Neural cell (in vitro differentiated cells): ENCODE data around the gene VASN. TPM values are rescaled to one million over a fixed set of nuclear protein-coding genes. Genes with fewer than 3 reads are reported as not detected.

Experiments
- H2AFZ ChIP-seq: fragments of 200-600, 300-800 bp; sonication (generic), shearing (Covaris generic); 2 replicates; pipeline ENCODE4 v1.6.0; 2014; ENCODE audit warnings: low read depth, mild to moderate bottlenecking, antibody characterized with exemption, low read length, moderate library complexity
- H3F3A ChIP-seq: fragments of 200-600 bp; shearing (Covaris generic); 2 replicates; pipeline ENCODE4 v1.6.1; 2016; ENCODE audit warnings: mild to moderate bottlenecking, moderate library complexity, mixed read lengths, antibody characterized with exemption, low read length; ENCODE audit not compliant: insufficient read depth, poor library complexity, severe bottlenecking
- H3K27ac ChIP-seq: fragments of 200-600, 300-800 bp; sonication (generic), shearing (Covaris generic); 2 replicates; pipeline ENCODE4 v1.5.1; 2014; ENCODE audit warnings: mild to moderate bottlenecking, low read length, moderate library complexity
- H3K27me3 ChIP-seq: fragments of 300-800, 200-600 bp; sonication (generic), shearing (Covaris generic); 2 replicates; pipeline ENCODE4 v1.6.0; 2014; ENCODE audit warnings: mild to moderate bottlenecking, low read depth, low read length, moderate library complexity; ENCODE audit not compliant: insufficient read depth
- H3K36me3 ChIP-seq: fragments of 300-800, 200-600 bp; sonication (generic), shearing (Covaris generic); 2 replicates; pipeline ENCODE4 v1.5.1; 2014; ENCODE audit warnings: mild to moderate bottlenecking, antibody characterized with exemption, low read length, moderate library complexity; ENCODE audit not compliant: insufficient read depth
- H3K4me2 ChIP-seq: fragments of 300-800, 200-600 bp; sonication (generic), shearing (Covaris generic); 2 replicates; pipeline ENCODE4 v1.6.0; 2014; ENCODE audit warnings: mild to moderate bottlenecking, low read length
- H3K4me3 ChIP-seq: fragments of 300-800, 200-600 bp; sonication (generic), shearing (Covaris generic); 2 replicates; pipeline ENCODE4 v1.5.1; 2014; ENCODE audit warnings: mild to moderate bottlenecking, low read length, moderate library complexity
- H3K79me2 ChIP-seq: fragments of 200-600 bp; shearing (Covaris generic); replicated peaks from 2 replicates; pipeline ENCODE4 v1.6.0; 2014; ENCODE audit warnings: mild to moderate bottlenecking, low read length, moderate library complexity; ENCODE audit not compliant: insufficient read depth
- H3K9ac ChIP-seq: fragments of 300-800, 200-600 bp; sonication (generic), shearing (Covaris generic); 2 replicates; pipeline ENCODE4 v1.6.1; 2016; ENCODE audit warnings: mild to moderate bottlenecking, low read length, mixed read lengths
- H3K9me2 ChIP-seq: fragments of 200-600 bp; shearing (Covaris generic); 2 replicates; pipeline ENCODE4 v1.6.1; 2016; ENCODE audit warnings: mild to moderate bottlenecking, low read length, mixed read lengths; ENCODE audit not compliant: insufficient read depth
- H3K9me3 ChIP-seq: fragments of 200-600, 300-800 bp; sonication (generic), shearing (Covaris generic); 2 replicates; pipeline ENCODE4 v1.6.1; 2016; ENCODE audit warnings: mild to moderate bottlenecking, mixed run types, low read length, moderate library complexity, mixed read lengths
- H4K20me1 ChIP-seq: fragments of 200-600 bp; shearing (Covaris generic); 2 replicates; pipeline ENCODE4 v1.6.1; 2016; ENCODE audit warnings: mild to moderate bottlenecking, mixed run types; ENCODE audit not compliant: insufficient read depth
- EP300 ChIP-seq: fragments of 450-650 bp; conservative IDR thresholded peaks from 2 replicates; pipeline ENCODE4 v1.6.1; 2014; ENCODE audit warnings: antibody characterized with exemption, mild to moderate bottlenecking, moderate library complexity; ENCODE audit not compliant: poor library complexity, severe bottlenecking
- EZH2 ChIP-seq: fragments of 200-600, 300-800 bp; shearing (Covaris generic), sonication (generic); IDR thresholded peaks from 2 replicates; pipeline ENCODE4 v1.6.1; 2014; ENCODE audit warnings: antibody characterized with exemption, low read length, borderline replicate concordance, mild to moderate bottlenecking; ENCODE audit not compliant: insufficient read depth, poor library complexity, severe bottlenecking
- MXI1 ChIP-seq: fragments of 450-650 bp; conservative IDR thresholded peaks from 2 replicates; pipeline ENCODE4 v1.6.1; 2014; ENCODE audit warnings: antibody characterized with exemption, mild to moderate bottlenecking; ENCODE audit not compliant: poor library complexity, severe bottlenecking
- POLR2AphosphoS5 ChIP-seq: IDR thresholded peaks from 2 replicates; pipeline ENCODE4 v1.6.1; 2012
- RAD21 ChIP-seq: fragments of 450-650 bp; conservative IDR thresholded peaks from 2 replicates; pipeline ENCODE4 v1.6.1; 2014; ENCODE audit warnings: antibody characterized with exemption, mild to moderate bottlenecking, moderate library complexity
- SMC3 ChIP-seq: fragments of 450-650 bp; conservative IDR thresholded peaks from 2 replicates; pipeline ENCODE4 v1.6.1; 2014; ENCODE audit warnings: antibody characterized with exemption, mild to moderate bottlenecking, moderate library complexity; ENCODE audit not compliant: poor library complexity
- TAF1 ChIP-seq: IDR thresholded peaks from 2 replicates; pipeline ENCODE4 v1.6.1; 2012; ENCODE audit warnings: low read depth
- polyA plus RNA-seq: library from polyadenylated mRNA; depleted of rRNA; stranded (reverse); fragments of >200 nt; gene quantifications from 2 replicates; pipeline ENCODE4 v1.2.3, GENCODE V29; 2014
- TF ChIP-seq, protein P1 (sequence below): IDR thresholded peaks from 2 replicates; pipeline ENCODE4 v1.6.1; 2012; ENCODE audit warnings: borderline replicate concordance
- TF ChIP-seq, protein P2 (sequence below): fragments of 450-650 bp; IDR thresholded peaks from 2 replicates; pipeline ENCODE4 v1.5.1; 2014; ENCODE audit warnings: antibody characterized with exemption, mild to moderate bottlenecking, moderate library complexity; ENCODE audit not compliant: poor library complexity, severe bottlenecking

Gene VASN
- polyA plus RNA-seq, 1 donor from 2014 or later: 0.57 TPM

DNA sequence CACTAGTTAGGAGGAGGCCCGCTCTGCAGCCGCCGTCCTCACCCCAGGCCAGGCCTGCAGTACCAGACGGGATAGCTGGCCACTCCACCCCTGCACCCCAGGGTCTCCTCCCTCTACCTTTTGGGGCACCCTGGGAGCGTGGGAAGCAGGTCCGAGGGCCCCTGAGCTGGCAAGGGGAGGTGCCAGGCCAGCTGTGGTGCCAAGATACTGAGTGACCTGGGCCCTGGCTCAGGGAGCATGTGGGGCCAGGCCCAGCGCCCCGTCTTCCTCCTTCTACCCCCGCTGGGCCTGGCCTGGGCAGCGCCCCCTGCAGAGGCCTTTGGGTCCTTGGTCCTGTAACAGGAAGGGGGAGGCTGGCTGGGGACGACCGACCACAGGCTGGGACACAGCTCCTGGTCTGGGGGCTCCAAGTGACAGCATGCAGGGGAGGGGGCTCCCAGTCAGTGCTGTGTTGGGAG lies 33.5 kb upstream of the VASN start:
- H3K79me2 ChIP-seq: no peaks in the 10 kb centered on the region
- no peaks in the 10 kb centered on the region for H4K20me1 ChIP-seq
- H3K9me3 ChIP-seq: no peaks in the 10 kb centered on the region
- no peak overlapping the region for H2AFZ ChIP-seq
- H3K4me3 ChIP-seq: no peak overlapping the region
- H3F3A ChIP-seq: no peaks in the 10 kb centered on the region
- no peak overlapping the region for H3K27ac ChIP-seq
- H3K9ac ChIP-seq: no peak overlapping the region
- no peaks in the 10 kb centered on the region for H3K9me2 ChIP-seq
- no peaks in the 10 kb centered on the region for H3K27me3 ChIP-seq
- H3K4me2 ChIP-seq: no peak overlapping the region
- TF ChIP-seq, protein P1, sequence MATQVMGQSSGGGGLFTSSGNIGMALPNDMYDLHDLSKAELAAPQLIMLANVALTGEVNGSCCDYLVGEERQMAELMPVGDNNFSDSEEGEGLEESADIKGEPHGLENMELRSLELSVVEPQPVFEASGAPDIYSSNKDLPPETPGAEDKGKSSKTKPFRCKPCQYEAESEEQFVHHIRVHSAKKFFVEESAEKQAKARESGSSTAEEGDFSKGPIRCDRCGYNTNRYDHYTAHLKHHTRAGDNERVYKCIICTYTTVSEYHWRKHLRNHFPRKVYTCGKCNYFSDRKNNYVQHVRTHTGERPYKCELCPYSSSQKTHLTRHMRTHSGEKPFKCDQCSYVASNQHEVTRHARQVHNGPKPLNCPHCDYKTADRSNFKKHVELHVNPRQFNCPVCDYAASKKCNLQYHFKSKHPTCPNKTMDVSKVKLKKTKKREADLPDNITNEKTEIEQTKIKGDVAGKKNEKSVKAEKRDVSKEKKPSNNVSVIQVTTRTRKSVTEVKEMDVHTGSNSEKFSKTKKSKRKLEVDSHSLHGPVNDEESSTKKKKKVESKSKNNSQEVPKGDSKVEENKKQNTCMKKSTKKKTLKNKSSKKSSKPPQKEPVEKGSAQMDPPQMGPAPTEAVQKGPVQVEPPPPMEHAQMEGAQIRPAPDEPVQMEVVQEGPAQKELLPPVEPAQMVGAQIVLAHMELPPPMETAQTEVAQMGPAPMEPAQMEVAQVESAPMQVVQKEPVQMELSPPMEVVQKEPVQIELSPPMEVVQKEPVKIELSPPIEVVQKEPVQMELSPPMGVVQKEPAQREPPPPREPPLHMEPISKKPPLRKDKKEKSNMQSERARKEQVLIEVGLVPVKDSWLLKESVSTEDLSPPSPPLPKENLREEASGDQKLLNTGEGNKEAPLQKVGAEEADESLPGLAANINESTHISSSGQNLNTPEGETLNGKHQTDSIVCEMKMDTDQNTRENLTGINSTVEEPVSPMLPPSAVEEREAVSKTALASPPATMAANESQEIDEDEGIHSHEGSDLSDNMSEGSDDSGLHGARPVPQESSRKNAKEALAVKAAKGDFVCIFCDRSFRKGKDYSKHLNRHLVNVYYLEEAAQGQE: no peak
- TF ChIP-seq POLR2AphosphoS5: peak; percentile 5
- H3K36me3 ChIP-seq: no peaks in the 10 kb centered on the region

DNA sequence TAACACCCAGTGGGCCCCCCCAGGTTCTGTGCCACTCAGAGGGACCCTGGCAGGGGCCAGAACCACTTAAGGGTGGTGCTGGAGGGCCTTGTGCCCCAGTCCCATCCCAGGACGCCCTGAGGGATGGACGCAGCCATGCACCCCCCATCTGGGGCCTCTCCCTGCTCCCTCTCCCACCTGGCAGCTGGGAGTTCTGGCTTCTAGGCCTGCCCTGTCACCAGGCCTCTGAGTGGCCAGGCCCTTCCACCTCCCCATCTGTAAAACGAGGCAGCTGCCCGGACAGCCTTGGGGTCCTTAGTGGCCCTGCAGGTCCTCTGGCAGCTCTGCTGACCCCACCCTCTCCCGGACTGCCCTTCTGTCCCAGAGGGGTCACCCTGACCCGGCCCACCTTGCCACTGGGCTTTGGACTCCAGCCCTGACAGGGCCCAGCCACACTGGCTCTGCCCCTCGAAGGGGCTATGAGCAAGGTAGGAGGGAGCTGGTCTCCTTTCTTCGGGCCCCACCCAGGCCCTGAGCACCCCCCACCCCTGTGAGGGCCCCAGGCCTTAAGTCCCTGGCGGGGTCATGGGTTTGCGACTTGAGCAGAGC lies 32.8 kb upstream of the VASN start:
- Histone ChIP-seq H3K36me3 (no peaks in the 10 kb centered on the region), H3K4me3 (no peak overlapping the region), H3K79me2 (no peaks in the 10 kb centered on the region), H2AFZ (no peak overlapping the region), H3K27me3 (no peaks in the 10 kb centered on the region), H4K20me1 (no peaks in the 10 kb centered on the region), H3F3A (no peaks in the 10 kb centered on the region), H3K9me3 (no peaks in the 10 kb centered on the region), H3K9ac (no peak overlapping the region), H3K4me2 (no peak overlapping the region), H3K9me2 (no peaks in the 10 kb centered on the region), H3K27ac (no peak overlapping the region)
- TF ChIP-seq, protein P2, sequence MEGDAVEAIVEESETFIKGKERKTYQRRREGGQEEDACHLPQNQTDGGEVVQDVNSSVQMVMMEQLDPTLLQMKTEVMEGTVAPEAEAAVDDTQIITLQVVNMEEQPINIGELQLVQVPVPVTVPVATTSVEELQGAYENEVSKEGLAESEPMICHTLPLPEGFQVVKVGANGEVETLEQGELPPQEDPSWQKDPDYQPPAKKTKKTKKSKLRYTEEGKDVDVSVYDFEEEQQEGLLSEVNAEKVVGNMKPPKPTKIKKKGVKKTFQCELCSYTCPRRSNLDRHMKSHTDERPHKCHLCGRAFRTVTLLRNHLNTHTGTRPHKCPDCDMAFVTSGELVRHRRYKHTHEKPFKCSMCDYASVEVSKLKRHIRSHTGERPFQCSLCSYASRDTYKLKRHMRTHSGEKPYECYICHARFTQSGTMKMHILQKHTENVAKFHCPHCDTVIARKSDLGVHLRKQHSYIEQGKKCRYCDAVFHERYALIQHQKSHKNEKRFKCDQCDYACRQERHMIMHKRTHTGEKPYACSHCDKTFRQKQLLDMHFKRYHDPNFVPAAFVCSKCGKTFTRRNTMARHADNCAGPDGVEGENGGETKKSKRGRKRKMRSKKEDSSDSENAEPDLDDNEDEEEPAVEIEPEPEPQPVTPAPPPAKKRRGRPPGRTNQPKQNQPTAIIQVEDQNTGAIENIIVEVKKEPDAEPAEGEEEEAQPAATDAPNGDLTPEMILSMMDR: no peak
- TF ChIP-seq MXI1: no peak
- no peak for TF ChIP-seq EZH2
- no peak for TF ChIP-seq SMC3
- no peak for TF ChIP-seq POLR2AphosphoS5
- TF ChIP-seq TAF1: no peak
- TF ChIP-seq, protein P1: no peak
- no peak for TF ChIP-seq RAD21
- no peak for TF ChIP-seq EP300
